ENCODE results near the gene TERC.

The TERC gene

GRCh38 chr3:169809230-169809795 lies 44.5 kb upstream of the TERC start:
- TF ChIP-seq CTCF (IDR thresholded peaks at IDR 0.05; ENCODE audit: low read depth, low read length): no peak
- DNase-seq (ENCODE audit: low read depth in 2 of 2): no peak
- no peak overlapping the region for H3K4me3 ChIP-seq (replicated peaks in 1 of 2; ENCODE audit: low read depth in 2 of 2, low read length in 2 of 2)

- DNase-seq (ENCODE audit: low read depth in 2 of 2): no peak
- no peak overlapping the region for H3K4me3 ChIP-seq (replicated peaks in 1 of 2; ENCODE audit: low read depth in 2 of 2, low read length in 2 of 2)
- no peak for TF ChIP-seq CTCF (IDR thresholded peaks at IDR 0.05; ENCODE audit: low read depth, low read length)
Measured at GRCh38 chr3:169804681-169805080, 39.8 kb upstream of the TERC start.

GRCh38 chr3:169792359-169792758 lies 27.5 kb upstream of the TERC start:
- no peak for DNase-seq (ENCODE audit: low read depth in 2 of 2)
- no peak for TF ChIP-seq CTCF (IDR thresholded peaks at IDR 0.05; ENCODE audit: low read depth, low read length)

GRCh38 chr3:169790687-169791429 lies 26.0 kb upstream of the TERC start:
- DNase-seq (ENCODE audit: low read depth in 2 of 2): peak; percentile 6 to 38
- H3K4me3 ChIP-seq (replicated peaks in 1 of 2; ENCODE audit: low read depth in 2 of 2, low read length in 2 of 2): no peak overlapping the region
- no peak for TF ChIP-seq CTCF (IDR thresholded peaks at IDR 0.05; ENCODE audit: low read depth, low read length)

More at GRCh38 chr3:169792359-169792758, 27.5 kb upstream of the TERC start:
- no peak overlapping the region for H3K4me3 ChIP-seq (replicated peaks in 1 of 2; ENCODE audit: low read depth in 2 of 2, low read length in 2 of 2)

- DNase-seq (ENCODE audit: low read depth in 2 of 2): no peak
- H3K4me3 ChIP-seq (replicated peaks in 1 of 2; ENCODE audit: low read depth in 2 of 2, low read length in 2 of 2): no peak overlapping the region
- TF ChIP-seq CTCF (IDR thresholded peaks at IDR 0.05; ENCODE audit: low read depth, low read length): no peak
Measured at GRCh38 chr3:169790219-169790618, 25.4 kb upstream of the TERC start.

- no peak for DNase-seq (ENCODE audit: low read depth in 2 of 2)
- no peak for TF ChIP-seq CTCF (IDR thresholded peaks at IDR 0.05; ENCODE audit: low read depth, low read length)
- no peak overlapping the region for H3K4me3 ChIP-seq (replicated peaks in 1 of 2; ENCODE audit: low read depth in 2 of 2, low read length in 2 of 2)
Measured at GRCh38 chr3:169787791-169788190, 22.9 kb upstream of the TERC start.
